Fibroblast of lung (primary cell): Measurements from ENCODE around the gene MYO1D.

ENCODE experiments used
- CTCF ChIP-seq, 2 donors: IDR thresholded peaks in 1 of 2; conservative IDR thresholded peaks in 1 of 2; 1 replicate in 1 of 2; 2 replicates in 1 of 2; pipeline ENCODE4 v1.5.1; 2011 to 2012; ENCODE audit warnings: low read length in 2 of 2, control low read depth in 1 of 2, inconsistent platforms in 1 of 2, low read depth in 1 of 2, mild to moderate bottlenecking in 1 of 2
- EZH2 ChIP-seq: IDR thresholded peaks from 2 replicates; pipeline ENCODE4 v1.5.1; 2012; ENCODE audit warnings: low read length, control low read depth, mild to moderate bottlenecking; ENCODE audit errors: missing control alignments

- TF ChIP-seq CTCF (conservative IDR thresholded peaks at IDR 0.05 in 1 of 2, IDR thresholded peaks at IDR 0.05 in 1 of 2; ENCODE audit: low read depth in 1 of 2, low read length in 2 of 2) (no peak), EZH2 (no peak)
Observed at GRCh38 chr17:32625971-32626370, 251.0 kb downstream of the MYO1D start.
